Stimulated activated CD4-positive, alpha-beta T cell treated with anti-CD3 and anti-CD28 coated beads, Interleukin-2, amount 100 ng/mL, for 48 hours (primary cell): ENCODE data around the gene KCNIP3.
"Not testable (repeated sequence)": the region's sequence is repeated elsewhere in the genome, so short reads cannot be mapped to it uniquely, and the experiment has no call there.

Source experiments
- DNase-seq, 2 donors: peaks; one replicate each; pipeline ENCODE4 v3.0.0-alpha.2; 2020

KCNIP3 gene

GRCh38 chr2:95387358-95387757 is 90.2 kb downstream of the KCNIP3 start:
- DNase-seq: no peak

- no peak for DNase-seq
These were observed 91.0 kb downstream of the KCNIP3 start for GRCh38 chr2:95388091-95388692.

- no peak for DNase-seq
These were observed 91.7 kb downstream of the KCNIP3 start for GRCh38 chr2:95388856-95389244.

- DNase-seq: peak; percentile 50 to 64
These were observed 92.3 kb downstream of the KCNIP3 start for GRCh38 chr2:95389245-95390119.

GRCh38 chr2:95390272-95390880 is 93.2 kb downstream of the KCNIP3 start:
- no peak for DNase-seq

- no peak for DNase-seq
These were observed 93.8 kb downstream of the KCNIP3 start for GRCh38 chr2:95390881-95391321.

- no peak for DNase-seq
These were observed 94.6 kb downstream of the KCNIP3 start for GRCh38 chr2:95391641-95392310.

- no peak for DNase-seq
These were observed 95.2 kb downstream of the KCNIP3 start for GRCh38 chr2:95392320-95392719.

- DNase-seq: no peak
These were observed 95.7 kb downstream of the KCNIP3 start for GRCh38 chr2:95392730-95393455.

GRCh38 chr2:95393901-95394300 is 96.8 kb downstream of the KCNIP3 start:
- no peak for DNase-seq

- no peak for DNase-seq
These were observed 101.9 kb downstream of the KCNIP3 start for GRCh38 chr2:95399061-95399460.

- DNase-seq: no peak
These were observed 104.3 kb downstream of the KCNIP3 start for GRCh38 chr2:95401480-95401879.

GRCh38 chr2:95402004-95402369 is 104.8 kb downstream of the KCNIP3 start:
- DNase-seq: not testable (repeated sequence)

GRCh38 chr2:95402370-95403203 is 105.4 kb downstream of the KCNIP3 start, which contains the start of gene FAHD2A:
FAHD2A (plus strand) TSS chr2:95402708; CDS start chr2:95405559, 2,851 bp downstream.
- peak; percentile 95 to 96 for DNase-seq

GRCh38 chr2:95403204-95403721 is 106.1 kb downstream of the KCNIP3 start:
- peak; percentile 13 to 18 for DNase-seq

GRCh38 chr2:95403824-95404223 is 106.7 kb downstream of the KCNIP3 start:
- DNase-seq: not testable (repeated sequence)

GRCh38 chr2:95404676-95405075 is 107.5 kb downstream of the KCNIP3 start:
- DNase-seq: not testable (repeated sequence)

- DNase-seq: not testable (repeated sequence)
These were observed 114.1 kb downstream of the KCNIP3 start for GRCh38 chr2:95411239-95411638.

- peak; percentile 62 to 63 for DNase-seq
These were observed 117.0 kb downstream of the KCNIP3 start for GRCh38 chr2:95414015-95414594.

- DNase-seq: not testable (repeated sequence)
These were observed 118.0 kb downstream of the KCNIP3 start for GRCh38 chr2:95415138-95415537.

GRCh38 chr2:95415561-95415960 is 118.4 kb downstream of the KCNIP3 start:
- not testable (repeated sequence) for DNase-seq
